Stimulated activated naive CD8-positive, alpha-beta T cell treated with anti-CD3 and anti-CD28 coated beads, Interleukin-15, amount 100 ng/mL, for 72 hours (primary cell): ENCODE measurements around the gene ALDH4A1.
"Not testable (repeated sequence)": the region's sequence is repeated elsewhere in the genome, so short reads cannot be mapped to it uniquely, and the experiment has no call there.

ENCODE experiments used
- ATAC-seq: fragments of 150-1000 bp; cut with Tn5 transposase; 2 replicates; pipeline ENCODE4 v1.10.0; 2021; ENCODE audit warnings: mild to moderate bottlenecking, moderate library complexity
- DNase-seq, 2 donors: peaks; one replicate each; pipeline ENCODE4 v3.0.0; 2021 to 2022
- H3K27ac Mint-ChIP-seq, 2 donors: one replicate each; pipeline ENCODE4 v1.8.0; 2022; ENCODE audit warnings: mild to moderate bottlenecking in 2 of 2, mixed read lengths in 2 of 2, moderate library complexity in 2 of 2
- H3K27me3 Mint-ChIP-seq: one replicate; pipeline ENCODE4 v1.8.0; 2022; ENCODE audit warnings: mixed read lengths
- H3K4me1 Mint-ChIP-seq: one replicate; pipeline ENCODE4 v1.8.0; 2022; ENCODE audit warnings: mild to moderate bottlenecking, mixed read lengths
- H3K4me3 Mint-ChIP-seq, 2 donors: one replicate each; pipeline ENCODE4 v1.8.0; 2022; ENCODE audit warnings: mild to moderate bottlenecking in 2 of 2, mixed read lengths in 2 of 2, moderate library complexity in 1 of 2
- H3K9me3 Mint-ChIP-seq, 2 donors: one replicate each; pipeline ENCODE4 v1.8.0; 2022; ENCODE audit warnings: mixed read lengths in 2 of 2

ALDH4A1 gene

DNA sequence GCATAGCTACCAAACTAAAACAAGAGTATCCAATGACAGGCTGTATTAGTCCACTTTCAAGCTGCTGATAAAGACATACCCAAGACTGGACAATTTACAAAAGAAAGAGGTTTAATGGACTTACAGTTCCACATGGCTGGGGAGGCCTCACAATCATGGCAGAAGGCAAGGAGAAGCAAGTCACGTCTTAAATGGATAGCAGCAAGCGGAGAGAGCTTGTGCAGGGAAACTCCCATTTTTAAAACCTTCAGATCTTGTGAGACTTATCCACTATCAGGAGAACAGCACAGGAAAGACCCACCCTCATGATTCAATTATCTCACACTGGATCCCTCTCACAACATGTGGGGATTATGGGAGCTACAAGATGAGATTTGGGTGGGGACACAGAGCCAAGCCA is 54.6 kb downstream of the ALDH4A1 start:
- H3K27ac Mint-ChIP-seq, ATAC-seq, DNase-seq, H3K4me3 Mint-ChIP-seq, H3K27me3 Mint-ChIP-seq, H3K4me1 Mint-ChIP-seq: not testable (repeated sequence)
- peaks cover 5 to 14% of the 10 kb centered on the region in 2 donors for H3K9me3 Mint-ChIP-seq

DNA sequence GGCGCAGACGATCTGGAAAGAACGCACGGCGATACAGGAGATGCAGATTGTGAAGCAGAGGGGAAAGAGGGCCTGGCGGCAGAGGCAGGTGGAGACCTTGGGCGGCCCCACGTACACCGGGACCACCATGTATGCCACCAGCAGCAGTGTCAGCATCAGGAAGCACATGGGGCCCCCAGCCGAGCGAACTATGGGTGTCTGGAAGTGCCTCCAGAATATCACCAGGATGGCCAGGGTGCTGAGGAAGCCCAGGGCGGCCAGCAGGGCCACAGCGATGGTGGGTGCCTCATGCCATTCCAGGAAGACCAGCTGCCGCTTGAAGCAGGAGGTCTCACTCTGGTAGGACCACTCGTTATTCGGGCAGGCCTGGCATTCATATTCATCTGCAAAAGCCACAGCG is 62.2 kb downstream of the ALDH4A1 start:
- no peaks in the 10 kb centered on the region for H3K4me1 Mint-ChIP-seq
- DNase-seq (no peak), ATAC-seq (no peak)
- H3K27ac Mint-ChIP-seq: no peak overlapping the region
- H3K27me3 Mint-ChIP-seq: peaks cover 12% of the 10 kb centered on the region
- H3K4me3 Mint-ChIP-seq: no peak overlapping the region
- H3K9me3 Mint-ChIP-seq: peaks cover 5 to 15% of the 10 kb centered on the region in 2 donors

DNA sequence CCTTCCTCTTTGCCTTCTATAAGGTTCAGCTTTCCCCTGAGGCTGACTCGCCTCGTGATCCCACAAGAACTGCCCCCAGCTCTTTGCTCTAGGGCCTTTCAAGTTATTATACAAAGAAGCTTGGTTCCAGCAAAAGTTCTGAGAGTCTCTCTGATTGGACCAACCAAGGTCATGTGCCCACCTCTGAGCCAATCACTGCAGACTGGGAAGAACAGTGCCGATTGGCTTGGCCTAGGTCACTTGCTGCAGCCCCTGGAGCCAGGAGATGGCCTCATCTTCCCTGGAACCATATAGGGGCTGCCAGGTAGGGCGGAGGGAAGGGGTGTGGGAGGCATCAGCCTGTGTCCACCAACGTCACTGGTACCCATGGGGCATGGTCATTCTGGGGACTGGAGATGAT is 65.7 kb downstream of the ALDH4A1 start:
- Mint-ChIP-seq H3K4me1 (no peaks in the 10 kb centered on the region), H3K27me3 (peaks cover 14% of the 10 kb centered on the region), H3K9me3 (no peaks in the 10 kb centered on the region), H3K4me3 (no peak overlapping the region), H3K27ac (no peak overlapping the region)
- DNase-seq: no peak
- no peak for ATAC-seq

DNA sequence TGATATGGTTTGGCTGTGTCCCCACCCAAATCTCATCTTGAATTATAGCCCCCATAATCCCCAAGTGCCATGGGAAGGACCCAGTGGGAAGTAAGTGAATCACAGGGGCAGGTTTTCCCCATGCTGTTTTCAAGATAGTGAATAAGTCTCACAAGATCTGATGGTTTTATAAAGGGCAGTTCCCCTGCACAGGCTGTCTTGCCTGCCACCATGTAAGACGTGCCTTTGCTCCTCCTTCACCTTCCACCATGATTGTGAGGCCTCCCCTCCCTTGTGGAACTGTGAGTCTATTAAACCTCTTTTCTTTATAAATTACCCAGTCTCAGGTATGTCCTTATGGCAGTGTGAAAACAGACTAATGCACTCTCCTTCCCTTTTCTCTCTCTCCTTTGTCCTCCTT is 70.0 kb downstream of the ALDH4A1 start:
- not testable (repeated sequence) for ATAC-seq, H3K9me3 Mint-ChIP-seq, H3K27ac Mint-ChIP-seq

DNA sequence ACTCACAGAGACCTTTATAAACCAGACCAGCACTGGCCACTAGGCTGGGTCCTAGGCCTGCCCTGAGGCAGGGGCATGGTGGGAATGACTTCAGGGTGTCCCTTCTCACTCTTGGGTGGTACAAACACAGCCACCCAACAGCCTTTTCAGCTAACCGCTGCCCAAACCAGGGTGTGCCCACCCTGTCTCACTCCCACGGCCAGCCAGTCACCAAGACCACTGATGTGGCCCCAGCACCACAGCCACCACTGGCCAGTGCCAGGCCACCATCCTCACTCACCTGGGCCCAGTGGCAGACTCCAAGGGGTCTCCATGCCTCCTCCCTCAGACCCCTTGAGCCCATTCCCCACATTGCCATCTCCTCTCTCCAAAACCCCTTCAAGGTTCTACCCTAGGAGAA is 70.7 kb downstream of the ALDH4A1 start:
- H3K27ac Mint-ChIP-seq: no peak overlapping the region
- H3K4me1 Mint-ChIP-seq: no peaks in the 10 kb centered on the region
- H3K27me3 Mint-ChIP-seq: peaks cover 14% of the 10 kb centered on the region

More for the DNA sequence above, 70.0 kb downstream of the ALDH4A1 start:
- H3K4me1 Mint-ChIP-seq, DNase-seq, H3K4me3 Mint-ChIP-seq: not testable (repeated sequence)
- peaks cover 14% of the 10 kb centered on the region for H3K27me3 Mint-ChIP-seq

DNA sequence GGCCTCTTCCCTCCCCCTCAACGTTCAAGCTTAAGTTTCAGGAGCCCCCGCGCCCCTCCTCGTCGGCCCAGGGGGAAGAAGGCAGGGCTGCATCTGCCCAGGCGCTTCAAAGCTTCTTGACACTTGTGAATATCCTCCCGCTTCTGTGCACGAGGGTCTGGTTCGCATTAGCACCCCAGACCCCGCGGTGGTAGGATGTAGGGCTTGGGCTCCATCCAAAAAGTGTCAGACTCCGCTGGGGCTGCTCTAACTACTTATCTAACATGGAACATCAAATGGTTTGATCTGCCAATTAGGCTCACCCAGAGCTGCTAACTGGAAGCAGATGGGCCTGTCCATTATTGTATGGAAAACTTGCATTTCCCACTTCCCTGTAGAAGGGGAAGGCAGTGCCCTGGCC is 71.8 kb downstream of the ALDH4A1 start:
- no peak for ATAC-seq
- H3K27ac Mint-ChIP-seq: no peak overlapping the region
- H3K9me3 Mint-ChIP-seq: peaks cover 0 to 5% of the 10 kb centered on the region in 2 donors
- peaks cover 7% of the 10 kb centered on the region for H3K27me3 Mint-ChIP-seq
- no peak for DNase-seq
- H3K4me1 Mint-ChIP-seq: no peaks in the 10 kb centered on the region
- H3K4me3 Mint-ChIP-seq: no peak overlapping the region

More for the DNA sequence above, 70.7 kb downstream of the ALDH4A1 start:
- Mint-ChIP-seq H3K9me3 (no peaks in the 10 kb centered on the region), H3K4me3 (no peak overlapping the region)
- ATAC-seq (no peak), DNase-seq (no peak)

DNA sequence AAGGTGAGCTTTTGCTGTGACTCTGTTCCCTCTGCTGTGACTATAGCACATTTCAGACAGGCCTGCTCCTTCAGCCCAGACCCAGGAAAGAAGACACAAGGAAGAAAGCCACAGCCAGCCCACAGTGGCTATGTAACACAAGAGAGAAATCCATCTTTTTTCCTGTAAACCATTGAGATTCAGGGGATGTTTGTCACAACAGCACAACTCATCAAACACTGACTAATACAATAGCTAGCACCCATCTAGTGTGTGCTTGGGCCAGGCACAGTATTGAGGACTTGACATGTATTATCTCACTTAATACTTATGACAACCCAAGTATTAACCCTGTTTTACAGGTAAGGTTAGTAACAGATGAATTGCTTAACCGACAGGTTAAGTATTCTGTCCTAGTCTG is 72.7 kb downstream of the ALDH4A1 start:
- ATAC-seq (no peak), DNase-seq (no peak)
- no peak overlapping the region for H3K4me3 Mint-ChIP-seq
- H3K27ac Mint-ChIP-seq: no peak overlapping the region
- H3K27me3 Mint-ChIP-seq: no peaks in the 10 kb centered on the region
- peaks cover 0 to 5% of the 10 kb centered on the region in 2 donors for H3K9me3 Mint-ChIP-seq
- no peaks in the 10 kb centered on the region for H3K4me1 Mint-ChIP-seq

DNA sequence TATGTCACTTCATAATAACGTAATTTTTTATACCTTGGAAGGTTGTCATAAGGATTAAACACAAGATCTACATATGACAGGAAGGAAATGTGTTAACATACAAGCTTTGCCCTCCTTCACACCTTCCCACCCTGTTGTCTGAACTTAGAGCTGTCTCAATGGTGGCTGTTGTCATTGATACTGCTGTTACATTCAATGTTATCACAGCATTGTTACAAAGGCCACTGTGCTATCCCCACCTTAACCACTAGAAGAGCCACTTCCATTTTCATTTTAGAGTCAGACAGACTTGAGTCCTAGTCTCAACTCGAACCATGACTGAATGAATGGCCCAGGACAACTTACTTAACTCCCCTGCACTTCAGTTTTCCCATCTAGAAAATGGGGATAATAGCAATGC is 74.1 kb downstream of the ALDH4A1 start:
- no peak for ATAC-seq
- Mint-ChIP-seq H3K9me3 (peaks cover 0 to 5% of the 10 kb centered on the region in 2 donors), H3K4me1 (no peaks in the 10 kb centered on the region), H3K27ac (no peak overlapping the region), H3K4me3 (no peak overlapping the region), H3K27me3 (no peaks in the 10 kb centered on the region)
- no peak for DNase-seq

DNA sequence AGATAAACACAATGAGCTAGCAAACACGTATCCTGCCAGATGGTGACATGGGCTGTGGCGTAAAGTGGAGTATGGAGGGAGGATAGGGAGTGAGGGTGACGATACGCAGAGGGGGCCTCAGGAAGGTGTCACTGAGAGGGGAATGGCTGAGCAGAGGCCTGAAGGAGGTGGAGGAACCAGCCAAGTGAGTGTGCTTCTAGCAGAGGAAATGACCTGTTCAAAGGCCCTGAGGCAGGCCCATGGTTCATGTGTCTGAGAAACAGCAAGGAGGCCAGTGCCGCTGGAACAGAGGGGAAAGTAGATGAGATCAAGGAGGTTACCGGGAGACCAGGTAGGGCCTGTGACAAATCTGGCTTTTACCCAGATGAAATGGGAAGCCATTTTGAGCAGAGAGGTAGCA is 78.9 kb downstream of the ALDH4A1 start:
- DNase-seq: no peak
- Mint-ChIP-seq H3K9me3 (peaks cover 0 to 5% of the 10 kb centered on the region in 2 donors), H3K27me3 (peaks cover 29% of the 10 kb centered on the region), H3K4me1 (peaks cover 5% of the 10 kb centered on the region), H3K27ac (no peak overlapping the region), H3K4me3 (no peak overlapping the region)
- no peak for ATAC-seq
